Ovary (tissue), 3 donors: ENCODE results near the gene LTBP2.

Experiments used
- CTCF ChIP-seq, 3 donors: fragments of 450-650 bp in 2 of 3; fragments of 200-600 bp in 1 of 3; IDR thresholded peaks; one replicate each; pipeline versions ENCODE4 v1.5.1 to v1.8.0; 2016 to 2022; ENCODE audit warnings: antibody characterized with exemption in 3 of 3, mild to moderate bottlenecking in 1 of 3
- EP300 ChIP-seq: sonication (generic); formaldehyde crosslinking; IDR thresholded peaks from one replicate; pipeline ENCODE4 v1.6.1; 2017; ENCODE audit warnings: antibody characterized with exemption
- POLR2A ChIP-seq: fragments of 450-650 bp; IDR thresholded peaks from one replicate; pipeline ENCODE4 v1.6.1; 2017; ENCODE audit warnings: antibody characterized with exemption, mild to moderate bottlenecking, moderate library complexity
- donor health status: DM: no; HTN: no; CAD: no.

- TF ChIP-seq POLR2A (no peak), CTCF (IDR thresholded peaks at IDR 0.05) (no peak), EP300 (no peak)
Measured at GRCh38 chr14:74457565-74457895, 154.5 kb downstream of the LTBP2 start.
